Activated CD4-positive, CD25-positive, alpha-beta regulatory T cell (primary cell): ENCODE data around the gene RNU2-63P.
"Not testable (repeated sequence)": the region's sequence is repeated elsewhere in the genome, so short reads cannot be mapped to it uniquely, and the experiment has no call there.

Experiments used
- DNase-seq, 4 experiments: peaks; one replicate each; lab custom pipeline; 2025; lab: John Stamatoyannopoulos, UW

RNU2-63P gene

DNA sequence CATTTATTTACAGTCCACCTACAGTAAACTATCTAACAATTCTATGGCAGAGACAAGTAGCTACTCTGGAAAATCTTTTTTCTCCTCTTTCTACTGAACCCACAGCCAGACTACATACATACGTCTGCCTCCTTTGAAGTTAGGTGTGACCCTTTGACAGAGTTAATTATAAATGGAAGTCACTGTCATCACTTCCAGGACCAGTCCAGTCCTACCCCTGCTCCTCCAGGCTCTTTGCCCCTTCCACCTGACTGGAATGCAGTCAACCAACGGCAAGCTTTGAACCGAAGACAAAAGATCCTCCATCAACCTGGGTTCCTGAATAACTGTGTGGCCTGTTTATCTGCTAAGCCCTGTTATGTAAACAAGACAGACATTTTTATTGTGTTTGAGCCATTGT, 35.2 kb downstream of the RNU2-63P start:
- DNase-seq, result not testable (repeated sequence)

- not testable (repeated sequence) for DNase-seq
Measured at GRCh38 chr2:87972385-87972784, 44.0 kb downstream of the RNU2-63P start.
